ENCODE results near the gene TCF21.

- no peak for TF ChIP-seq CTCF (conservative IDR thresholded peaks at IDR 0.05; ENCODE audit: low read depth, low read length)
- TF ChIP-seq EZH2 (IDR thresholded peaks at IDR 0.05; ENCODE audit: borderline replicate concordance, low read depth, low read length, poor library complexity, severe bottlenecking): no peak
Observed at GRCh38 chr6:133939778-133940667, 51.1 kb downstream of the TCF21 start.

Measured in A673 (cell line).